ENCODE data around the gene RHEX.

GRCh38 chr1:206112600-206113301, 59.8 kb downstream of the RHEX start:
- TF ChIP-seq EP300 (IDR thresholded peaks at IDR 0.05) (no peak), CTCF (IDR thresholded peaks at IDR 0.05) (no peak), POLR2A (IDR thresholded peaks at IDR 0.05) (no peak), POLR2AphosphoS5 (IDR thresholded peaks at IDR 0.05) (no peak)

Data from upper lobe of left lung (tissue), 4 donors.